ENCODE measurements around the gene GRK4.

The GRK4 gene

DNA sequence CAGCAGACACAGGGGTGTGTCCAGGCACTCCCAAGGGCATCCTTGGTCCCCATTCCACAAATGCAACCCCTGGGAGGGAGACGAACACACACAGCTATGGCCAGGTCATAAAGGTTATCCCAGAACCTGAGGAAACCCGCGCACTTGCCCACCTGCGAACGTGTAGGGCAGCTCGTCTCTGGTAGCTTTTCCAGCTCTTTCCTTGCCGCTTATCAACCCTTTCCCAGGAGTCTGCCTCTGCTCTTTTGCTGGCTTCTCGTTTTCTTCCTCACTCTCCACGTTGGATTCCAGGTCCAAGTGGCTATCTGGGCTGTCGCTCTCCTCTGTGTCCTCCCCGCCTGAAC is 13.6 kb upstream of the GRK4 start:
- Histone ChIP-seq H3K27ac (replicated peaks) (no peak overlapping the region), H3K4me3 (replicated peaks; ENCODE audit: insufficient read depth, low read length) (no peak overlapping the region), H3K27me3 (ENCODE audit: insufficient read depth, poor library complexity, severe bottlenecking) (no peaks in the 10 kb centered on the region)
- TF ChIP-seq POLR2AphosphoS5 (IDR thresholded peaks at IDR 0.05; ENCODE audit: low read depth), result no peak
- no peak for TF ChIP-seq SPI1 (IDR thresholded peaks at IDR 0.05; ENCODE audit: borderline replicate concordance, low read depth)
- no peak for TF ChIP-seq GABPA (IDR thresholded peaks at IDR 0.05; ENCODE audit: low read depth)
- TF ChIP-seq, protein P1, sequence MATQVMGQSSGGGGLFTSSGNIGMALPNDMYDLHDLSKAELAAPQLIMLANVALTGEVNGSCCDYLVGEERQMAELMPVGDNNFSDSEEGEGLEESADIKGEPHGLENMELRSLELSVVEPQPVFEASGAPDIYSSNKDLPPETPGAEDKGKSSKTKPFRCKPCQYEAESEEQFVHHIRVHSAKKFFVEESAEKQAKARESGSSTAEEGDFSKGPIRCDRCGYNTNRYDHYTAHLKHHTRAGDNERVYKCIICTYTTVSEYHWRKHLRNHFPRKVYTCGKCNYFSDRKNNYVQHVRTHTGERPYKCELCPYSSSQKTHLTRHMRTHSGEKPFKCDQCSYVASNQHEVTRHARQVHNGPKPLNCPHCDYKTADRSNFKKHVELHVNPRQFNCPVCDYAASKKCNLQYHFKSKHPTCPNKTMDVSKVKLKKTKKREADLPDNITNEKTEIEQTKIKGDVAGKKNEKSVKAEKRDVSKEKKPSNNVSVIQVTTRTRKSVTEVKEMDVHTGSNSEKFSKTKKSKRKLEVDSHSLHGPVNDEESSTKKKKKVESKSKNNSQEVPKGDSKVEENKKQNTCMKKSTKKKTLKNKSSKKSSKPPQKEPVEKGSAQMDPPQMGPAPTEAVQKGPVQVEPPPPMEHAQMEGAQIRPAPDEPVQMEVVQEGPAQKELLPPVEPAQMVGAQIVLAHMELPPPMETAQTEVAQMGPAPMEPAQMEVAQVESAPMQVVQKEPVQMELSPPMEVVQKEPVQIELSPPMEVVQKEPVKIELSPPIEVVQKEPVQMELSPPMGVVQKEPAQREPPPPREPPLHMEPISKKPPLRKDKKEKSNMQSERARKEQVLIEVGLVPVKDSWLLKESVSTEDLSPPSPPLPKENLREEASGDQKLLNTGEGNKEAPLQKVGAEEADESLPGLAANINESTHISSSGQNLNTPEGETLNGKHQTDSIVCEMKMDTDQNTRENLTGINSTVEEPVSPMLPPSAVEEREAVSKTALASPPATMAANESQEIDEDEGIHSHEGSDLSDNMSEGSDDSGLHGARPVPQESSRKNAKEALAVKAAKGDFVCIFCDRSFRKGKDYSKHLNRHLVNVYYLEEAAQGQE (IDR thresholded peaks at IDR 0.05; ENCODE audit: insufficient replicate concordance, low read depth), result no peak
- TF ChIP-seq, protein P2, sequence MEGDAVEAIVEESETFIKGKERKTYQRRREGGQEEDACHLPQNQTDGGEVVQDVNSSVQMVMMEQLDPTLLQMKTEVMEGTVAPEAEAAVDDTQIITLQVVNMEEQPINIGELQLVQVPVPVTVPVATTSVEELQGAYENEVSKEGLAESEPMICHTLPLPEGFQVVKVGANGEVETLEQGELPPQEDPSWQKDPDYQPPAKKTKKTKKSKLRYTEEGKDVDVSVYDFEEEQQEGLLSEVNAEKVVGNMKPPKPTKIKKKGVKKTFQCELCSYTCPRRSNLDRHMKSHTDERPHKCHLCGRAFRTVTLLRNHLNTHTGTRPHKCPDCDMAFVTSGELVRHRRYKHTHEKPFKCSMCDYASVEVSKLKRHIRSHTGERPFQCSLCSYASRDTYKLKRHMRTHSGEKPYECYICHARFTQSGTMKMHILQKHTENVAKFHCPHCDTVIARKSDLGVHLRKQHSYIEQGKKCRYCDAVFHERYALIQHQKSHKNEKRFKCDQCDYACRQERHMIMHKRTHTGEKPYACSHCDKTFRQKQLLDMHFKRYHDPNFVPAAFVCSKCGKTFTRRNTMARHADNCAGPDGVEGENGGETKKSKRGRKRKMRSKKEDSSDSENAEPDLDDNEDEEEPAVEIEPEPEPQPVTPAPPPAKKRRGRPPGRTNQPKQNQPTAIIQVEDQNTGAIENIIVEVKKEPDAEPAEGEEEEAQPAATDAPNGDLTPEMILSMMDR (IDR thresholded peaks at IDR 0.05; ENCODE audit: insufficient read depth, low read length), result no peak
- DNase-seq (ENCODE audit: low read depth in 1 of 2, low spot score in 1 of 2), result no peak

DNA sequence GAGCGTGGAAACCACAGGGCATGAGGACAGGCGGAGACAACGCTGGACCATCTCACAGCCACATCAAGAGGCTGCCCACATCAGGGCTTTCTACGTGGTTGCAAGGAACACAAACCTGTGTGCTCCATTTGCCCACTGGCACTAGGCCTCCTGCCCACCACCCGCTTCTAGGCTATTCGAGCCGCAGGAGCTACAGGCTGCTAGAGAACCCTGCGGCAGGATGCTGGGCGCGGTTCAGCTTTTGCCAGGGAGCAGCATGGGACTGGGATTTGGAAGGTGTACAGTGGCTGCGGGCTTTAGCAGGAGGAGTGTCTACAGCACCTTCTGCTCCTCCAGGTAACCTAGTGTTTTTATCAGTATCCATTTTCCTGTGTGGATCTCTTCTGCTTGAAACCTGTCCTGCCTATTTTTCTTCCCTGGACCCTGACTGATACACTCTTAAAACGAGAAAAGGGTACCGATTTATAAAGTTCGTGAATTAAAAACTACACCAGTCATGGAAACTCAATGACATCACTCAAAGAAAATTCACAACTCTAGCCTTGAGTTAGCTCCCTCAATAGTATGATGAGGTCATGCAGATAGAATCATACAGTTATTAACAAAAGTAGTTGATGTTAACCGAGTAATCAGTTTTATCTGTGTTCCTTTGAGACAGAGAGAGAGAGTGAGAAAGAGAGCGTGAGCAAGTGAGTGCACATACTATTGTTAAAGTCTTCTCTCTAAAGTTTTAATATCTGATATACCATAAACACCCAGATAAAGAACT is 13.0 kb upstream of the GRK4 start:
- no peak for DNase-seq (ENCODE audit: low read depth in 1 of 2, low spot score in 1 of 2)
- TF ChIP-seq, protein P2 (IDR thresholded peaks at IDR 0.05; ENCODE audit: insufficient read depth, low read length), result no peak
- TF ChIP-seq SPI1 (IDR thresholded peaks at IDR 0.05; ENCODE audit: borderline replicate concordance, low read depth) (no peak), GABPA (IDR thresholded peaks at IDR 0.05; ENCODE audit: low read depth) (no peak), POLR2AphosphoS5 (IDR thresholded peaks at IDR 0.05; ENCODE audit: low read depth) (no peak)
- TF ChIP-seq, protein P1 (IDR thresholded peaks at IDR 0.05; ENCODE audit: insufficient replicate concordance, low read depth), result no peak
- Histone ChIP-seq H3K27ac (replicated peaks) (no peak overlapping the region), H3K4me3 (replicated peaks; ENCODE audit: insufficient read depth, low read length) (no peak overlapping the region), H3K27me3 (ENCODE audit: insufficient read depth, poor library complexity, severe bottlenecking) (no peaks in the 10 kb centered on the region)

DNA sequence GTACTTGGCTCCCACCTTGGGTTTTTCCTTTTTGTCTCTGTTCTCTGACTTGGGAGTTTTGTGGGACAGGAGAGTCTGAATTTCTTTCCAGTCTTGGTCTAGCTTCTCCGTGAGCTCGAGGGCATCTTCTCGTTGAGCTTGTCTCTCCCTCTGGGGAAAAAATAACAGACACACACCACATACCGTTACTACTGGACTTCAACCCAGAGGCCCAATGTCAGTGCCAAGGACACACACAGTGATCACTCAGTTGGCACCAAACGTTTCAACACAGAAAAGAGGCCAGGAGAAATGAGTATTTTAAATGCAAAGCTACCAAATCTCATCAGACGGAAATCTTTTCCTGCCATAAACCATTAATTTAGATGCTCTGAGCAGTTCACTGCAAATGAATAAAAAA is 9.9 kb upstream of the GRK4 start:
- Histone ChIP-seq H3K27me3 (ENCODE audit: insufficient read depth, poor library complexity, severe bottlenecking) (no peaks in the 10 kb centered on the region), H3K4me3 (replicated peaks; ENCODE audit: insufficient read depth, low read length) (no peak overlapping the region), H3K27ac (replicated peaks) (no peak overlapping the region)
- TF ChIP-seq GABPA (IDR thresholded peaks at IDR 0.05; ENCODE audit: low read depth) (no peak), SPI1 (IDR thresholded peaks at IDR 0.05; ENCODE audit: borderline replicate concordance, low read depth) (no peak), POLR2AphosphoS5 (IDR thresholded peaks at IDR 0.05; ENCODE audit: low read depth) (no peak)
- TF ChIP-seq, protein P1 (IDR thresholded peaks at IDR 0.05; ENCODE audit: insufficient replicate concordance, low read depth), result no peak
- TF ChIP-seq, protein P2 (IDR thresholded peaks at IDR 0.05; ENCODE audit: insufficient read depth, low read length), result no peak
- no peak for DNase-seq (ENCODE audit: low read depth in 1 of 2, low spot score in 1 of 2)

Data from HL-60 (cell line).